Measurements from ENCODE around the gene HNRNPUL2.

DNA sequence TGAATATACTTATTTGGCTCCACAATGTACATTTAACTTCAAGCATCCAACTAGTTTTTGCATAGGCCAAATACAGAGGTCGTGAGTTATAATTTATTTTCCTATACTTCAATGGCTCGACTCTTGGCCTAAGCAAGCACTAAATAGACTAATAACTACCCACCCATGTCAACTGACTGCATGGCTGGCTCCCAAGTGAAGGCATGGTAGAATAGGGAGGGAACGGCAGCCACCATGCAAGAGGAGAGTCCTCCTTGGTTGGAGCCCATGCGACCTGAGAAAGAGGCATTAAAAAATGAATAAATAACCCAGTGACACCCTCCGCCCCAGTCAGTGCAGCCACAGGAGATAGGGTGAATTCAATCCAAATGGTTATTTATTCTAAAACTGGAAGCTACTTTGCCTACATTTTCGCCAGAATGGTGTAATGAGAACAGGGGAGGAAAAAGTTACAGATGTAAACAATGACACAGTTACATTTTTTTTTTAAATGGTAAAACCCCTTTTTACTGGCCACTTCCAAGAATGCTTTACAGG is 14.9 kb downstream of the HNRNPUL2 start:
- TF ChIP-seq CBX5 (IDR thresholded peaks at IDR 0.05; ENCODE audit: low read depth) (no peak), TCF12 (IDR thresholded peaks at IDR 0.05; ENCODE audit: low read depth, low read length) (no peak)
- TF ChIP-seq, protein P1, sequence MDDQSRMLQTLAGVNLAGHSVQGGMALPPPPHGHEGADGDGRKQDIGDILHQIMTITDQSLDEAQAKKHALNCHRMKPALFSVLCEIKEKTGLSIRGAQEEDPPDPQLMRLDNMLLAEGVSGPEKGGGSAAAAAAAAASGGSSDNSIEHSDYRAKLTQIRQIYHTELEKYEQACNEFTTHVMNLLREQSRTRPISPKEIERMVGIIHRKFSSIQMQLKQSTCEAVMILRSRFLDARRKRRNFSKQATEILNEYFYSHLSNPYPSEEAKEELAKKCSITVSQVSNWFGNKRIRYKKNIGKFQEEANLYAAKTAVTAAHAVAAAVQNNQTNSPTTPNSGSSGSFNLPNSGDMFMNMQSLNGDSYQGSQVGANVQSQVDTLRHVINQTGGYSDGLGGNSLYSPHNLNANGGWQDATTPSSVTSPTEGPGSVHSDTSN (IDR thresholded peaks at IDR 0.05; ENCODE audit: insufficient replicate concordance, low read depth, low read length), result no peak

Data from GM12878 (cell line).